Measurements from ENCODE around the gene SMARCC2. TPM values are rescaled to one million over a fixed set of nuclear protein-coding genes. Genes with fewer than 3 reads are reported as not detected.
"Not testable (repeated sequence)": the region's sequence is repeated elsewhere in the genome, so short reads cannot be mapped to it uniquely, and the experiment has no call there.

SMARCC2 gene
- total RNA-seq, 1 donor from 2014 or later = 43.9 TPM

DNA sequence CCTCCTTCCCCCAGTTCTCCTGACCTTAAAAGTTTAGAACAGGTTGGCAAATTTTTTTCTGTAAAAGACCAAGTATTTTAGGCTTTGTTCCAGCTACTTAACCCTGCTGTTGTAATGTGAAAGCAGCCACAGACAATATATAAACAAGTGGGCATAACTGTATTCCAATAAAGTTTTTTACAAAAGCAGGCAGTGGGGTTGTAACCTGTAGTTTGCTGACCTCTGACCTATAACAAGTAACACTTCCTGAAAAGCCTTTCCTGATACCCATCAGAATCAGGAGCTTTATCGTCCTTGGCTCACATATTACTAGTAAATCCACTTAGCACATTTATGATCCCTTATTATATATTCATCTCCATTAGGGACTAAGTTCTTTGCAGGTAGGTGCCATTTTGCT, 13.1 kb upstream of the SMARCC2 start:
- no peak overlapping the region for H3K4me3 ChIP-seq (ENCODE audit: low read depth, low read length)
- TF ChIP-seq, protein P1, sequence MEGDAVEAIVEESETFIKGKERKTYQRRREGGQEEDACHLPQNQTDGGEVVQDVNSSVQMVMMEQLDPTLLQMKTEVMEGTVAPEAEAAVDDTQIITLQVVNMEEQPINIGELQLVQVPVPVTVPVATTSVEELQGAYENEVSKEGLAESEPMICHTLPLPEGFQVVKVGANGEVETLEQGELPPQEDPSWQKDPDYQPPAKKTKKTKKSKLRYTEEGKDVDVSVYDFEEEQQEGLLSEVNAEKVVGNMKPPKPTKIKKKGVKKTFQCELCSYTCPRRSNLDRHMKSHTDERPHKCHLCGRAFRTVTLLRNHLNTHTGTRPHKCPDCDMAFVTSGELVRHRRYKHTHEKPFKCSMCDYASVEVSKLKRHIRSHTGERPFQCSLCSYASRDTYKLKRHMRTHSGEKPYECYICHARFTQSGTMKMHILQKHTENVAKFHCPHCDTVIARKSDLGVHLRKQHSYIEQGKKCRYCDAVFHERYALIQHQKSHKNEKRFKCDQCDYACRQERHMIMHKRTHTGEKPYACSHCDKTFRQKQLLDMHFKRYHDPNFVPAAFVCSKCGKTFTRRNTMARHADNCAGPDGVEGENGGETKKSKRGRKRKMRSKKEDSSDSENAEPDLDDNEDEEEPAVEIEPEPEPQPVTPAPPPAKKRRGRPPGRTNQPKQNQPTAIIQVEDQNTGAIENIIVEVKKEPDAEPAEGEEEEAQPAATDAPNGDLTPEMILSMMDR (conservative IDR thresholded peaks at IDR 0.05; ENCODE audit: low read depth, low read length) = no peak

DNA sequence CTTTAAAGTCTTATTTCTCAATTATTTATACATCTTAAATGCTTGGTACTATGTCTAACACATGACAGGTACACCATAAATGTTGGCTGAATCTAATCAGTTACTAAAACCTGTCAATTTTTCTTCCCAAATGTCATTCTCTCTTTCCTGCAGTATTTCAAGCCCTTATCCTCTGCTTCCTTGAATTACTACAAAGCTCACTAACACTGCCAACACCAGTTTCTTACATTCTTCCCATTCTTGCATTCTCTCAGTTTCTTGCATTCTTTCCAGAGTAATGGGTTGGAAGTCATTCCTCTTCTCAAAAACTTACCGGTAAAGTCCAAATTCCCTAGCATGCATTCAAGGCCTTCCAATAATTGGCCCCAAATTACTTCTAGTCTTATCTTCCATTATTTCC, 9.6 kb upstream of the SMARCC2 start:
- TF ChIP-seq, protein P1 (conservative IDR thresholded peaks at IDR 0.05; ENCODE audit: low read depth, low read length) = no peak
- no peak for DNase-seq (ENCODE audit: low read depth)
- no peak overlapping the region for H3K4me3 ChIP-seq (ENCODE audit: low read depth, low read length)

More for the DNA sequence above, 13.1 kb upstream of the SMARCC2 start:
- no peak for DNase-seq (ENCODE audit: low read depth)

DNA sequence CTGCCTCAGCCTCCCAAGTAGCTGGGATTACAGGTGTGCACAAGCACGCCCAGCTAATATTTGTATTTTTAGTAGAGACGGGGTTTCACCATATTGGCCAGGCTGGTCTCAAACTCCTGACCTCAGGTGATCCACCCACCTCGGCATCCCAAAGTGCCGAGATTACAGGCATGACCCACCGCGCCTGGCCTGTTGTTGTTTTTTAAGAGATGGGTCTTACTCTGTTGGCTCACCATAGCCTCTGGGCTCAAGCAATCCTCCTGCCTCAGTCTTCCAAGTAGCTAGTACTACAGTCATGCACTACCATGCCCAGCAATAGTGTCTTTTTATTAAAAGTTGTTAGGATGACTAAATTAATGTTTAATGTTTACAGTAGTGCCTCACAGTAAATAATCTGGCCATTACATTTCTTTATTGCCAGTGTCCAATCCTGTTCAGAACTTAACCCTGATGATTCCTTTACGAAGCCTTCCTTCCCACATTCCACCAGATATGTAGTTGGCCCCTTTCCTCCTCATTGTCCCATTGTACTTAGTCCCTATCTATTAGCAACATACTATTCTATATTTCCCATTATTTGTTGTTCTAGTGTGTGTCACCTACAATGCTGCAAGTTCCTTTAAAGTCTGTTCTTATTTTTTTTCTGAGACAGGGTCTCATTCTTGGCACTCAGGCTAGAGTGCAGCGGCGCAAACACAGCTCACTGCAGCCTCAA, 8.8 kb upstream of the SMARCC2 start:
- TF ChIP-seq, protein P1 (conservative IDR thresholded peaks at IDR 0.05; ENCODE audit: low read depth, low read length) = no peak
- no peak for DNase-seq (ENCODE audit: low read depth)
- H3K4me3 ChIP-seq (ENCODE audit: low read depth, low read length) = no peak overlapping the region

DNA sequence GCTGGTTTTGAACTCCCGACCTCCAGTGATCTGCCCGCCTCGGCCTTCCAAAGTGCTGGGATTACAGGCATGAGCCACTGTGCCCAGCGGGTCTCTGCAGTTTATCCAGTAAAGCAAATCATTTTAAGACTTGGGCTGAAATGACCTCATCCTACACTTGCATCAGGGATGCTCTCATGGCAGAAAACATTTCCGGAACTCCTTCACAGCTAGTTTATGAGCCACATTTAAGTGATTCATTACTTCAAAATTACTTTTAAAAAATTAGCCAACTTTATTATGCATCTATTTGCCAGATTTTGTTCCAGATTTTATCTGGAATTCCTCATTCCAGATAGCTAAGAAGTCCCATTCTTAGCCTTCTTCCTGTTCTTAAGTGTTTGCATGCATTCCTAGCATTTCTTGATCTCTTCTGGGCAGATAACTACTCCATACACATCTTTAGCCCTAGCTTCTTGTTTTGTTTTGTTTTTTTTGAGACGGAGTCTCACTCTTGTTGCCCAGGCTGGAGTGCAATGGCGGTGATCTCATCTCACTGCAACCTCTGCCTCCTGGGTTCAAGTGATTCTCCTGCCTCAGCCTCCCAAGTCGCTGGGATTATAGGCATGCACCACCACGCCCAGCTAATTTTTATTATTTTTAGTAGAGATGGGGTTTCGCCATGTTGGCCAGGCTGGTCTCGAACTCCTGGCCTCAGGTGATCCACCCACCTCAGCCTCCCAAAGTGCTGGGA, 7.7 kb upstream of the SMARCC2 start:
- not testable (repeated sequence) for H3K4me3 ChIP-seq (ENCODE audit: low read depth, low read length); DNase-seq (ENCODE audit: low read depth)

DNA sequence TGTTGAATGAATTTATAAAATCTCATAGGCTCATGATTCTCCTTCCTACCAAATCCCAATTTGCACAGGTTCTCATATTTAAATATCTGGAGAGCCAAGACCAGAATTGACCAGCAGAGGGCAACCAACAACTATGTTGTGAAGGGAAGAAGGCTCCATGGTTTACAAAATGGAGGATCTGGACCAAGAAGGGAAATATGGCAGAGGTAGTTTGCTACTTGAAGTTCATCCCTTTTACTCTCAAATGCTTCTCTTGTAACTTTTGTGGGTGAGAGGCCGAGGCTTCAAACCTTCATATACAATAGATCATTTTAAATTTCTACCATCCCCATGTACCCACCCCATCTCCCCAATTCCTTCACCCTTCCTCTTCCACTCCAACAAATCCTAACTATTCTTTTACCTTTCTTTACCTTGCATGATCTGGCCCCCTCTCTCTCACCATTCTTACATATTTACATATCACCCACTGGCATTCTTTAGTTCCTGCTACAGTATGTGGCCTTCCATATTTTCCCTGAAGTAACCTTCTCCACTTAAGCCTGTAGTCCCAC, 3.8 kb upstream of the SMARCC2 start:
- no peak overlapping the region for H3K4me3 ChIP-seq (ENCODE audit: low read depth, low read length)
- TF ChIP-seq, protein P1 (conservative IDR thresholded peaks at IDR 0.05; ENCODE audit: low read depth, low read length) = peak; percentile 89
- peak; percentile 35 for DNase-seq (ENCODE audit: low read depth)

DNA sequence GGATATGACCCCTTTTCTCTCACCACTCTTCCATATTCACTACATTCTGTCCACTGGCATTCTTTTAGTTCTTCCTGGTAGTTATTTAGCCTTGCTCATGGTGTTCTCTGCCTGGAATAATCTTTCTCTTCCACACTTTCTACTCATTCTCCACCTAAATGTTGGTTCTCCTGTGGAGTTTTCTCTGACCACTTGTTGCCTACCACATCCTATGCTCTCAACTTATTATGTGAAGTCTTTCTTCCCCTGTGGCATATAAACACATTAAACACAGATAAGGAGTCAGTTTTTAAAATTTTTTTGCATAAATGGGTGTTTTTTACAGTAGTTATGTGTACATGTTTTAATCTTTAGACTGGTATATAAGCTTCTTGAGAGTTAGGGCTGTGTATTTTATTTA, 3.3 kb upstream of the SMARCC2 start:
- no peak for DNase-seq (ENCODE audit: low read depth)
- no peak overlapping the region for H3K4me3 ChIP-seq (ENCODE audit: low read depth, low read length)
- TF ChIP-seq, protein P1 (conservative IDR thresholded peaks at IDR 0.05; ENCODE audit: low read depth, low read length) = no peak

DNA sequence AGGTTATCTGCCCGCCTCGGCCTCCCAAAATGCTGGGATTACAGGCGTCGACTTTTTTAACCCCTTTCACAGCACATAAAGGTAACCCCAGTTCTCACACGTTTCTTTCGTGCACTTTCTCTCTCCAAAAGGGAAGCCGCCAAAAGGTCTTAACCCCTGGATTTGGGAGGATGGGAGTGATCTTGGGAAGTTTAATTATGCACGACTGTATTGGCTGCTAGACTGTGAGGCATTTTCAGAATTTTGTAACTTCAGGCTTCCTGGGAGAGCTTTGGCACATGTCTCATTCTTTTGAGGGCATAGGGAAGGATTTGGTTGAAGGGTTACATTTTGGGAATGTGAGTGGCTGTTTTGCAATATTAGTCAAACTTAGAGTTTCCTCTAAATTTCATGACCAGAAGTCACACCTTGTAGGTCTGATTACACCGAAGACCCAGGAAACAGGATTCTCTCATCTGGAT, 1.4 kb upstream of the SMARCC2 start:
- DNase-seq (ENCODE audit: low read depth) = no peak
- peak overlapping the region; percentile 92 for H3K4me3 ChIP-seq (ENCODE audit: low read depth, low read length)
- TF ChIP-seq, protein P1 (conservative IDR thresholded peaks at IDR 0.05; ENCODE audit: low read depth, low read length) = no peak
